Measurements from ENCODE around the gene COG1. TPM values are rescaled to one million over a fixed set of nuclear protein-coding genes. Genes with fewer than 3 reads are reported as not detected.

Gene COG1
- total RNA-seq, 1 donor from 2014 or later, result 45.1 TPM

DNA sequence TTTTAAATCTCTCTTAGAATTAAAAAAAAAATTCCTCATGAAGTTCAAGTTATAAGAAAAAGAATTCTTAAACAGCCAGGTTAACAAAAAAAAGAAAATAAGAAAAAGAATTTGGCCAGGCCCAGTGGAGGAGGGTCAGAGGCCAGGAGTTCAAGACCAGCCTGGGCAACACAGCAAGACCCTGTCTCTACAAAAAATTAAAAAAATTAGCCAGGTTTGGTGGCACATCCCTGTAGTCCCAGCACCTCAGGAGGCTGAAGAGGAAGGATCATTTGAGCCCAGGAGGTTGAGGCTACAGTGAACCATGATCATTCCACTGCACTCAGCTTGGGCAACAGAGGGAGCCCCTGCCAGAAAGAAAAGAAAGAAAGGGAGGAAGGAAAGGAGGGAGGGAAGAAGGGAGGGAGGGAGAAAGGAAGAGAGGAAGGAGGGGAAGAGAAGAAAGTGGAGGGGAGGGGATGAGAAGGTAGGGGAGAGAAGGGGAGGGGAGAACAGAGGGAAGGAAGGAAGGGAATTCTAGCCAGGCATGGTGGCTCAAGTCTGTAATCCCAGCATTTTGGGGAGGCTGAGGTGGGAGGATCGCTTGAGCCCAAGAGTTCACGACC, 30.9 kb downstream of the COG1 start:
- Mint-ChIP-seq H3K36me3 (ENCODE audit: low read depth) (no peaks in the 10 kb centered on the region), H3K27me3 (ENCODE audit: low read depth) (no peaks in the 10 kb centered on the region), H3K27ac (ENCODE audit: unreplicated experiment) (no peak overlapping the region), H3K4me1 (ENCODE audit: low read depth) (peaks cover 32% of the 10 kb centered on the region), H3K4me3 (ENCODE audit: unreplicated experiment) (no peak overlapping the region), H3K9me3 (ENCODE audit: low read depth) (no peaks in the 10 kb centered on the region)
- TF ChIP-seq, protein P1, sequence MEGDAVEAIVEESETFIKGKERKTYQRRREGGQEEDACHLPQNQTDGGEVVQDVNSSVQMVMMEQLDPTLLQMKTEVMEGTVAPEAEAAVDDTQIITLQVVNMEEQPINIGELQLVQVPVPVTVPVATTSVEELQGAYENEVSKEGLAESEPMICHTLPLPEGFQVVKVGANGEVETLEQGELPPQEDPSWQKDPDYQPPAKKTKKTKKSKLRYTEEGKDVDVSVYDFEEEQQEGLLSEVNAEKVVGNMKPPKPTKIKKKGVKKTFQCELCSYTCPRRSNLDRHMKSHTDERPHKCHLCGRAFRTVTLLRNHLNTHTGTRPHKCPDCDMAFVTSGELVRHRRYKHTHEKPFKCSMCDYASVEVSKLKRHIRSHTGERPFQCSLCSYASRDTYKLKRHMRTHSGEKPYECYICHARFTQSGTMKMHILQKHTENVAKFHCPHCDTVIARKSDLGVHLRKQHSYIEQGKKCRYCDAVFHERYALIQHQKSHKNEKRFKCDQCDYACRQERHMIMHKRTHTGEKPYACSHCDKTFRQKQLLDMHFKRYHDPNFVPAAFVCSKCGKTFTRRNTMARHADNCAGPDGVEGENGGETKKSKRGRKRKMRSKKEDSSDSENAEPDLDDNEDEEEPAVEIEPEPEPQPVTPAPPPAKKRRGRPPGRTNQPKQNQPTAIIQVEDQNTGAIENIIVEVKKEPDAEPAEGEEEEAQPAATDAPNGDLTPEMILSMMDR (IDR thresholded peaks at IDR 0.05), result no peak
- no peak for DNase-seq (ENCODE audit: low spot score)

DNA sequence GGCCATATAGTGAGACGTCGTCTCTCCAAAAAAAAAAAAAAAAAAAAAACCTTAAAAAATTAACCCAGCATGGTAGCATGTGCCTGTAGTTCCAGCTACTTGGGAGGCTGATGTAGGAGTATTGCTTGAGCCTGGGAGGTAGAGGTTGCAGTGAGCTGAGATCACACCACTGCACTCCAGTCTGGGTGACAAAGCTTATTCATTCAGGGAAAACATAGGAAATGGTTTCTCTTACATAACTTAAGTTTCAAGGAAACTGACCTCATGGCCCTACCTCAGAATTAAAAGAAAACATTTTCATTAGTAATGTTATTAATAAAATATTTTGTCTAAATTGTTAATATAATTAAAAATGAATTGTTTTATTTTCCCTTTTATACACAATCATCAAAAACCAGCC, 31.4 kb downstream of the COG1 start:
- Mint-ChIP-seq H3K4me1 (ENCODE audit: low read depth) (peaks cover 37% of the 10 kb centered on the region), H3K9me3 (ENCODE audit: low read depth) (no peaks in the 10 kb centered on the region), H3K27me3 (ENCODE audit: low read depth) (no peaks in the 10 kb centered on the region), H3K27ac (ENCODE audit: unreplicated experiment) (no peak overlapping the region), H3K4me3 (ENCODE audit: unreplicated experiment) (no peak overlapping the region), H3K36me3 (ENCODE audit: low read depth) (no peaks in the 10 kb centered on the region)
- TF ChIP-seq, protein P1 (IDR thresholded peaks at IDR 0.05), result no peak
- no peak for DNase-seq (ENCODE audit: low spot score)

DNA sequence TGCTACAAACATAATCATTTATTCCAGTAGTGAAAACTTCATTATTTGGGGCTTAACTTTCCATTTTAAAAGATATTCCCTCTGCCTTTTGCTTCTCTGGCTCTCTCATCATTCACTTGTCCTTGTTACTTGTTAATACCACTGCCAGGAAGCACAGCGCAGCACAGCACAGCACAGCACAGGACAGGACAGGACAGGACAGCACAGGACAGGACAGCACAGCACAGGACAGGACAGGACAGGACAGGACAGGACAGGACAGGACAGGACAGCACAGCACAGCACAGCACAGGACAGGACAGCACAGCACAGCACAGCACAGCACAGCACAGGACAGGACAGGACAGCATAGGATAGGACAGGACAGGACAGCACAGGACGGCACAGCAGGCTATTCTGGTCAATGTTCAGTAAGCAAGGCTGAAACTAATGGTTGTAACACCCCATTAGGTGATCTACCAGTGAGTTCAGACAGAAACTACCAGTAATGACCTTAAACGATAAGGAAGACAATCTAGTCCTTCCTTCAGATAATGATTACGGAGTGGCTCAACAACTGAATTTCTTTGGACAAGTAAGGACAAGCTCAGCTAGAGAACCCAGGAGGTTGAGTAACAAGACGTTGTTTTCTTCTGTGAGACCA, 31.9 kb downstream of the COG1 start:
- Mint-ChIP-seq H3K9me3 (ENCODE audit: low read depth) (no peaks in the 10 kb centered on the region), H3K4me1 (ENCODE audit: low read depth) (peaks cover 40% of the 10 kb centered on the region), H3K27ac (ENCODE audit: unreplicated experiment) (peak overlapping the region; percentile 12), H3K27me3 (ENCODE audit: low read depth) (no peaks in the 10 kb centered on the region), H3K4me3 (ENCODE audit: unreplicated experiment) (no peak overlapping the region), H3K36me3 (ENCODE audit: low read depth) (no peaks in the 10 kb centered on the region)
- TF ChIP-seq, protein P1 (IDR thresholded peaks at IDR 0.05), result no peak
- DNase-seq (ENCODE audit: low spot score), result no peak

GRCh38 chr17:73226556-73227172, 33.8 kb downstream of the COG1 start:
- Mint-ChIP-seq H3K9me3 (ENCODE audit: low read depth) (no peaks in the 10 kb centered on the region), H3K27ac (ENCODE audit: unreplicated experiment) (peak overlapping the region; percentile 64), H3K36me3 (ENCODE audit: low read depth) (no peaks in the 10 kb centered on the region), H3K27me3 (ENCODE audit: low read depth) (no peaks in the 10 kb centered on the region), H3K4me1 (ENCODE audit: low read depth) (peaks cover 56% of the 10 kb centered on the region), H3K4me3 (ENCODE audit: unreplicated experiment) (no peak overlapping the region)
- no peak for DNase-seq (ENCODE audit: low spot score)
- TF ChIP-seq, protein P1 (IDR thresholded peaks at IDR 0.05), result no peak

- Mint-ChIP-seq H3K36me3 (ENCODE audit: low read depth) (no peaks in the 10 kb centered on the region), H3K9me3 (ENCODE audit: low read depth) (no peaks in the 10 kb centered on the region), H3K27ac (ENCODE audit: unreplicated experiment) (peak overlapping the region; percentile 77)
Observed at GRCh38 chr17:73227379-73227778, 34.5 kb downstream of the COG1 start.

More at GRCh38 chr17:73227379-73227778, 34.5 kb downstream of the COG1 start:
- Mint-ChIP-seq H3K27me3 (ENCODE audit: low read depth) (no peaks in the 10 kb centered on the region), H3K4me3 (ENCODE audit: unreplicated experiment) (no peak overlapping the region), H3K4me1 (ENCODE audit: low read depth) (peaks cover 56% of the 10 kb centered on the region)
- TF ChIP-seq, protein P1 (IDR thresholded peaks at IDR 0.05), result no peak
- DNase-seq (ENCODE audit: low spot score), result no peak
